Measurements from ENCODE around the gene DENND1B. TPM values are rescaled to one million over a fixed set of nuclear protein-coding genes. Genes with fewer than 3 reads are reported as not detected.

DENND1B gene
- polyA plus RNA-seq, 2 of the 4 experiments (the other 2 are of a cell fraction): 2.9 to 10.5 TPM

- H3K4me3 ChIP-seq: no peak overlapping the region
- POLR2A ChIA-PET: no interaction called here
- no peak for FAIRE-seq
- H3K9me3 ChIP-seq: peaks cover 4% of the 10 kb centered on the region; the same call in 1 of the 3 replicates
- ATAC-seq: no peak
- peaks cover 8% of the 10 kb centered on the region; the same call in 1 of the 3 replicates for H3K4me1 ChIP-seq
- no peak overlapping the region for H3K4me2 ChIP-seq
- no peak for TF ChIP-seq BHLHE40 (IDR thresholded peaks at IDR 0.05; ENCODE audit: low read depth, low read length)
- TF ChIP-seq TFCP2L1 (CRISPR knock-in tag; IDR thresholded peaks at IDR 0.05): no peak
- CTCF ChIA-PET: interaction anchor here (1.1 kb wide), 1 partner anchor 11 kb away, joined by 3 read pairs; no protein-coding TSS in a partner anchor
- no peak for DNase-seq (ENCODE audit: low read depth in 1 of 2, low spot score in 1 of 2)
- no peak overlapping the region for H3K27ac ChIP-seq
Observed at GRCh38 chr1:197797010-197797409, 21.7 kb upstream of the DENND1B start.

- 67% methylated on average over 3 of the region's 3 CpGs for WGBS (ENCODE audit: missing lambda C conversion rate)
- CTCF ChIA-PET: no interaction called here
Observed at GRCh38 chr1:197788741-197789739, 13.8 kb upstream of the DENND1B start.

GRCh38 chr1:197787623-197788536 lies 12.6 kb upstream of the DENND1B start:
- CTCF ChIA-PET: no interaction called here
- Histone ChIP-seq H3K27ac (no peak overlapping the region), H3K4me2 (no peak overlapping the region), H3K9me3 (no peaks in the 10 kb centered on the region), H3K4me1 (no peaks in the 10 kb centered on the region), H3K4me3 (no peak overlapping the region)
- POLR2A ChIA-PET: no interaction called here
- DNase-seq (ENCODE audit: low read depth in 1 of 2, low spot score in 1 of 2) (no peak), ATAC-seq (no peak), FAIRE-seq (no peak)
- no peak for TF ChIP-seq HEYL (CRISPR knock-in tag; IDR thresholded peaks at IDR 0.05)
- TF ChIP-seq HDAC2 (IDR thresholded peaks at IDR 0.05): no peak
- TF ChIP-seq JUNB (IDR thresholded peaks at IDR 0.05): no peak
- TF ChIP-seq SMC3 (IDR thresholded peaks at IDR 0.05): no peak
- TF ChIP-seq ZC3H11A (IDR thresholded peaks at IDR 0.05): no peak
- TF ChIP-seq REST (IDR thresholded peaks at IDR 0.05): no peak
- TF ChIP-seq HES2 (IDR thresholded peaks at IDR 0.05): no peak
- TF ChIP-seq TFCP2L1 (CRISPR knock-in tag; IDR thresholded peaks at IDR 0.05): no peak
- no peak for TF ChIP-seq EHMT2 (IDR thresholded peaks at IDR 0.05; ENCODE audit: low read depth)
- TF ChIP-seq PHF8 (IDR thresholded peaks at IDR 0.05; ENCODE audit: borderline replicate concordance, low read depth): no peak
- TF ChIP-seq ZSCAN20 (CRISPR knock-in tag; IDR thresholded peaks at IDR 0.05): no peak
- no peak for TF ChIP-seq HOXB5 (CRISPR knock-in tag; IDR thresholded peaks at IDR 0.05)
- WGBS (ENCODE audit: missing lambda C conversion rate): 68% methylated on average over 5 of the region's 7 CpGs

More at GRCh38 chr1:197788741-197789739, 13.8 kb upstream of the DENND1B start:
- TF ChIP-seq CBX8 (IDR thresholded peaks at IDR 0.05) (no peak), NR3C1 (IDR thresholded peaks at IDR 0.05) (no peak), PBX3 (IDR thresholded peaks at IDR 0.05) (no peak), SMC3 (IDR thresholded peaks at IDR 0.05) (no peak), MAZ (IDR thresholded peaks at IDR 0.05; ENCODE audit: borderline replicate concordance, low read depth, low read length) (no peak), BCL3 (IDR thresholded peaks at IDR 0.05) (no peak), RAD21 (conservative IDR thresholded peaks at IDR 0.05 in 1 of 2, IDR thresholded peaks at IDR 0.05 in 1 of 2) (no peak), TFCP2L1 (CRISPR knock-in tag; IDR thresholded peaks at IDR 0.05) (no peak), RNF2 (IDR thresholded peaks at IDR 0.05; ENCODE audit: borderline replicate concordance, low read depth) (no peak), ZC3H11A (IDR thresholded peaks at IDR 0.05) (no peak), BHLHE40 (IDR thresholded peaks at IDR 0.05; ENCODE audit: low read depth, low read length) (no peak), TP53 (CRISPR knock-in tag; IDR thresholded peaks at IDR 0.05) (no peak)
- POLR2A ChIA-PET: interaction anchor here (0.6 kb wide), 1 partner anchor 12 kb away, joined by 3 read pairs; no protein-coding TSS in a partner anchor
- no peak for ATAC-seq
- Histone ChIP-seq H3K27ac (no peak overlapping the region), H3K4me2 (no peak overlapping the region), H3K4me3 (no peak overlapping the region), H3K9me3 (no peaks in the 10 kb centered on the region), H3K4me1 (no peaks in the 10 kb centered on the region)
- no peak for DNase-seq (ENCODE audit: low read depth in 1 of 2, low spot score in 1 of 2)
- no peak for FAIRE-seq

All from A549 (cell line).